ENCODE measurements around the gene NOP56.

The NOP56 gene

GRCh38 chr20:2619337-2619736, 33.1 kb upstream of the NOP56 start:
- no peak overlapping the region for H3K4me3 ChIP-seq (ENCODE audit: low read length)
- H3K27ac ChIP-seq (ENCODE audit: low read length), result no peak overlapping the region
- no peak overlapping the region for H3K9ac ChIP-seq (ENCODE audit: low read depth, low read length)
- no peaks in the 10 kb centered on the region for H3K4me1 ChIP-seq (ENCODE audit: insufficient read depth, low read length)
- no peaks in the 10 kb centered on the region for H3K36me3 ChIP-seq (ENCODE audit: insufficient read depth, low read depth, low read length)
- H3K9me3 ChIP-seq (ENCODE audit: insufficient read depth, low read depth, low read length), result no peaks in the 10 kb centered on the region
- H3K27me3 ChIP-seq (ENCODE audit: insufficient read depth, low read length), result peaks cover 6% of the 10 kb centered on the region

GRCh38 chr20:2619961-2620595, 32.4 kb upstream of the NOP56 start:
- Histone ChIP-seq H3K9ac (ENCODE audit: low read depth, low read length) (no peak overlapping the region), H3K27ac (ENCODE audit: low read length) (no peak overlapping the region)

DNA sequence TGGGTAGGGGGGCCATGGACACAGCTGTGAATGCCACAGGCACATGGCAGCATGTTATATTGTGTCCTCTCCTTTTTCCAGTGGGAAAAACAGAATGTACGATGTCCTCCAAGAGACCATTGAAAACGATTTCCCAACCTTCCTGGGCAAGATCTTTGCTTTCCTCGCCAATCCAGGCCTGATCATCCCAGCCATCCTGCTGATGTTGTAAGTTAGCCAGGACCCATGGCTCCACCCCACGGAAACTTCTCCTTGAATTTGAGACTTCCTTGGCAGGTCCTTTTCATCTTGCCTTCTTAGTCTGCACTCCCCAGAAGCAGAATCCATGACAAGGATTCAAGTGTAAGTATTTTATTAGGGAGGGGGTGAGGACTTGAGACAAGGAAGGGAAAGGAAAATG, 28.2 kb upstream of the NOP56 start:
- Histone ChIP-seq H3K4me3 (ENCODE audit: low read length) (no peak overlapping the region), H3K9me3 (ENCODE audit: insufficient read depth, low read depth, low read length) (no peaks in the 10 kb centered on the region), H3K9ac (ENCODE audit: low read depth, low read length) (no peak overlapping the region), H3K36me3 (ENCODE audit: insufficient read depth, low read depth, low read length) (no peaks in the 10 kb centered on the region), H3K27ac (ENCODE audit: low read length) (no peak overlapping the region), H3K27me3 (ENCODE audit: insufficient read depth, low read length) (peaks cover 6% of the 10 kb centered on the region; the same call in 1 of the 2 replicates), H3K4me1 (ENCODE audit: insufficient read depth, low read length) (no peaks in the 10 kb centered on the region)

More at GRCh38 chr20:2619961-2620595, 32.4 kb upstream of the NOP56 start:
- H3K27me3 ChIP-seq (ENCODE audit: insufficient read depth, low read length), result peaks cover 6% of the 10 kb centered on the region
- no peaks in the 10 kb centered on the region for H3K4me1 ChIP-seq (ENCODE audit: insufficient read depth, low read length)
- H3K36me3 ChIP-seq (ENCODE audit: insufficient read depth, low read depth, low read length), result no peaks in the 10 kb centered on the region
- no peaks in the 10 kb centered on the region for H3K9me3 ChIP-seq (ENCODE audit: insufficient read depth, low read depth, low read length)
- no peak overlapping the region for H3K4me3 ChIP-seq (ENCODE audit: low read length)

GRCh38 chr20:2625062-2625461, 27.4 kb upstream of the NOP56 start:
- peaks cover 6% of the 10 kb centered on the region; the same call in 1 of the 2 replicates for H3K27me3 ChIP-seq (ENCODE audit: insufficient read depth, low read length)
- H3K4me3 ChIP-seq (ENCODE audit: low read length), result no peak overlapping the region
- H3K9me3 ChIP-seq (ENCODE audit: insufficient read depth, low read depth, low read length), result no peaks in the 10 kb centered on the region
- no peaks in the 10 kb centered on the region for H3K36me3 ChIP-seq (ENCODE audit: insufficient read depth, low read depth, low read length)
- no peak overlapping the region for H3K9ac ChIP-seq (ENCODE audit: low read depth, low read length)
- H3K27ac ChIP-seq (ENCODE audit: low read length), result no peak overlapping the region
- no peaks in the 10 kb centered on the region for H3K4me1 ChIP-seq (ENCODE audit: insufficient read depth, low read length)

DNA sequence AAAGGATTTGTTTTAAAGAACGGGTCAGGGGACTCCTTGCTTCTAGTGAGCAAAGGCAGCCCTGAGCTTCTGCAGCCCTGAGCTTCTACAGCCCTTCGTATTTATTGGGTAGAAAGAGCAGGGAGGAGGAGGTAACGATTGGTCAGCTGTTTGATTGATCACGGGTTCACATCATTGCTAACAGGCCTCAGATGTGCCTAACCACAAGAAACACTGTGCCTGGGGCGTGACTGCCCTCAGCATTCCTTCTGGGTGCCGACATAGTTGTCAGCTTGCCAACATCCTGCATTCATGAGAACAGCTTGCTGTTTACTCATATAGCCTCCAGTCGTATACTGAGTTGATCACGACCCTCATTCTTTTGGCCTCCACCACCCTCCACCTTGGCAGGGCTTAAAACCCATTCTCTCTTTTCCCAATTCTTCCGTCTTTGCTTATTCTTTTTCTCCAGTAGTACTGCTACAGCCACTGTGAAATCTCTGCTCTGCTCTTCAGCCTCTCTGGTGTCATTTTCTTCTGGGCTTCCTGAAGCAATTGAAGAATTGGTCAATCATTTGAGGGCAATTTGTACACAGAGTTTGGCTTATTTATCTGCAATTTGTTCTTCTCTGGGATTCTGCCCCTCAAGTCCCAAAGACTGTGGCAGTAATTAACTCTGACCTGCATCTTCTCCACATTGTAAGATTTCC, 25.4 kb upstream of the NOP56 start:
- Histone ChIP-seq H3K27me3 (ENCODE audit: insufficient read depth, low read length) (no peaks in the 10 kb centered on the region), H3K4me1 (ENCODE audit: insufficient read depth, low read length) (no peaks in the 10 kb centered on the region), H3K9me3 (ENCODE audit: insufficient read depth, low read depth, low read length) (no peaks in the 10 kb centered on the region), H3K36me3 (ENCODE audit: insufficient read depth, low read depth, low read length) (no peaks in the 10 kb centered on the region), H3K9ac (ENCODE audit: low read depth, low read length) (no peak overlapping the region), H3K27ac (ENCODE audit: low read length) (no peak overlapping the region), H3K4me3 (ENCODE audit: low read length) (no peak overlapping the region)

GRCh38 chr20:2631228-2631627, 21.2 kb upstream of the NOP56 start:
- Histone ChIP-seq H3K4me3 (ENCODE audit: low read length) (no peak overlapping the region), H3K36me3 (ENCODE audit: insufficient read depth, low read depth, low read length) (no peaks in the 10 kb centered on the region), H3K27ac (ENCODE audit: low read length) (no peak overlapping the region), H3K27me3 (ENCODE audit: insufficient read depth, low read length) (peaks cover 19% of the 10 kb centered on the region; the same call in 1 of the 2 replicates), H3K9ac (ENCODE audit: low read depth, low read length) (no peak overlapping the region), H3K4me1 (ENCODE audit: insufficient read depth, low read length) (no peaks in the 10 kb centered on the region), H3K9me3 (ENCODE audit: insufficient read depth, low read depth, low read length) (no peaks in the 10 kb centered on the region)

GRCh38 chr20:2633381-2633780, 19.1 kb upstream of the NOP56 start:
- no peak overlapping the region for H3K4me3 ChIP-seq (ENCODE audit: low read length)
- no peaks in the 10 kb centered on the region for H3K36me3 ChIP-seq (ENCODE audit: insufficient read depth, low read depth, low read length)
- H3K9me3 ChIP-seq (ENCODE audit: insufficient read depth, low read depth, low read length), result no peaks in the 10 kb centered on the region
- no peak overlapping the region for H3K9ac ChIP-seq (ENCODE audit: low read depth, low read length)
- no peaks in the 10 kb centered on the region for H3K4me1 ChIP-seq (ENCODE audit: insufficient read depth, low read length)
- peaks cover 19% of the 10 kb centered on the region; the same call in 1 of the 2 replicates for H3K27me3 ChIP-seq (ENCODE audit: insufficient read depth, low read length)
- H3K27ac ChIP-seq (ENCODE audit: low read length), result no peak overlapping the region

- peaks cover 19% of the 10 kb centered on the region; the same call in 1 of the 2 replicates for H3K27me3 ChIP-seq (ENCODE audit: insufficient read depth, low read length)
- H3K36me3 ChIP-seq (ENCODE audit: insufficient read depth, low read depth, low read length), result no peaks in the 10 kb centered on the region
- H3K9ac ChIP-seq (ENCODE audit: low read depth, low read length), result no peak overlapping the region
- no peaks in the 10 kb centered on the region for H3K4me1 ChIP-seq (ENCODE audit: insufficient read depth, low read length)
- no peak overlapping the region for H3K4me3 ChIP-seq (ENCODE audit: low read length)
- no peaks in the 10 kb centered on the region for H3K9me3 ChIP-seq (ENCODE audit: insufficient read depth, low read depth, low read length)
- H3K27ac ChIP-seq (ENCODE audit: low read length), result no peak overlapping the region
Observed at GRCh38 chr20:2637246-2637645, 15.2 kb upstream of the NOP56 start.

DNA sequence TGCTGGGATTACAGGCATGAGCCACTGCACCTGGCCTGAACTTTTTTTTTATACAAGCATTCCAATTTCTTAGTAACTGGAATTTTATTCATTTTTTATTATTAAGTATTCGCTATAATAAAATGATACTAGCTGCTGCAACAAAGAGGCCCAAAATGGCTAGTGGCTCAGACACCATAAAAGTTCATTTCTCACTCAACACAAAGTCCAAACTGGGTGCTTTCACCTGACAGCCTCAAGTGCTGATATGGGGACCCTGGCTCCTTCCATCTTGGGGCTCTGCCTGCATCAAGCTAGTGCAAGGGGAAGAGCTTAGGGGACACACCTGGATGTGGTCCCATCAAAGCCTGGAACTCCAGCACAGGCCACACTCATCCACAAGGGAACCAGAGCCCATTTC, 12.2 kb upstream of the NOP56 start:
- Histone ChIP-seq H3K4me1 (ENCODE audit: insufficient read depth, low read length) (no peaks in the 10 kb centered on the region), H3K36me3 (ENCODE audit: insufficient read depth, low read depth, low read length) (no peaks in the 10 kb centered on the region), H3K9me3 (ENCODE audit: insufficient read depth, low read depth, low read length) (no peaks in the 10 kb centered on the region), H3K27ac (ENCODE audit: low read length) (no peak overlapping the region), H3K4me3 (ENCODE audit: low read length) (no peak overlapping the region), H3K27me3 (ENCODE audit: insufficient read depth, low read length) (peaks cover 3% of the 10 kb centered on the region; the same call in 1 of the 2 replicates), H3K9ac (ENCODE audit: low read depth, low read length) (no peak overlapping the region)

DNA sequence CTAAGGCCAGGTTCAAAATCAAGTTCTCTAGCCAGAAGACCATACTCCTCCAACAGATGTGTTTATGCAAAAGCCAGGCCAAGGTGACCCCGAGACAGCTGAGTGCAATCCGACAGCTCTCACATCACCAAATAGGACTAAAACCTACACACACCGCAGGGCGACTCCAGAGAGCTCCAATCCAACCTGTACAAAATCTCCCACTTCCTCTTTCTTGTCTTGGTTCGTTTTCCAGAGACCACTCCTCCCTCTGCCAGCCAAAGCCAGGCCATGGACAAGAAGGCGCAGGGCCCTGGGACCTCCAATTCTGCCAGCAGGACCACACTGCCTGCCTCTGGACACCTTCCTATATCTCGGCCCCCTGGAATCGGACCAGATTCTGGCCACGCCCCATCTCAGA, 11.5 kb upstream of the NOP56 start:
- Histone ChIP-seq H3K27ac (ENCODE audit: low read length) (no peak overlapping the region), H3K9me3 (ENCODE audit: insufficient read depth, low read depth, low read length) (no peaks in the 10 kb centered on the region), H3K4me3 (ENCODE audit: low read length) (no peak overlapping the region), H3K9ac (ENCODE audit: low read depth, low read length) (no peak overlapping the region), H3K36me3 (ENCODE audit: insufficient read depth, low read depth, low read length) (no peaks in the 10 kb centered on the region), H3K27me3 (ENCODE audit: insufficient read depth, low read length) (no peaks in the 10 kb centered on the region; the same call in 1 of the 2 replicates), H3K4me1 (ENCODE audit: insufficient read depth, low read length) (no peaks in the 10 kb centered on the region)

GRCh38 chr20:2643708-2644107, 8.7 kb upstream of the NOP56 start:
- Histone ChIP-seq H3K36me3 (ENCODE audit: insufficient read depth, low read depth, low read length) (no peaks in the 10 kb centered on the region), H3K9me3 (ENCODE audit: insufficient read depth, low read depth, low read length) (no peaks in the 10 kb centered on the region), H3K4me1 (ENCODE audit: insufficient read depth, low read length) (no peaks in the 10 kb centered on the region), H3K27me3 (ENCODE audit: insufficient read depth, low read length) (no peaks in the 10 kb centered on the region), H3K9ac (ENCODE audit: low read depth, low read length) (no peak overlapping the region), H3K4me3 (ENCODE audit: low read length) (no peak overlapping the region), H3K27ac (ENCODE audit: low read length) (no peak overlapping the region)
